Measurements from ENCODE around the gene MCF2L. TPM values are rescaled to one million over a fixed set of nuclear protein-coding genes. Genes with fewer than 3 reads are reported as not detected.

Gene MCF2L
- total and polyA plus RNA-seq, 9 of the 15 experiments (the other 6 are each of a cell fraction or from before 2014, with no cell fraction given), result 0.05 to 0.25 (median 0.18) TPM; not detected in 5

- Histone ChIP-seq H2AFZ (ENCODE audit: low read depth, low read length) (no peak overlapping the region), H3K27ac (ENCODE audit: extremely low read depth, low read depth, low read length) (no peak overlapping the region), H4K20me1 (replicated peaks; ENCODE audit: control insufficient read depth, insufficient read depth, low read length) (no peaks in the 10 kb centered on the region), H3K79me2 (ENCODE audit: control insufficient read depth, insufficient read depth, low read length) (no peaks in the 10 kb centered on the region), H3K9me1 (ENCODE audit: control insufficient read depth, insufficient read depth, low read length) (no peaks in the 10 kb centered on the region), H3K36me3 (ENCODE audit: control insufficient read depth, insufficient read depth, low read length) (no peaks in the 10 kb centered on the region), H3K4me3 (no peak overlapping the region), H3K4me1 (replicated peaks in 1 of 2; ENCODE audit: control insufficient read depth in 2 of 2, insufficient read depth in 2 of 2, low read length in 2 of 2) (peaks cover 0 to 5% of the 10 kb centered on the region in 2 experiments; a peak in 1 of 5 replicates), H3K27me3 (ENCODE audit: control insufficient read depth in 2 of 2, insufficient read depth in 2 of 2, low read length in 2 of 2) (peaks cover 25 to 73% of the 10 kb centered on the region in 2 experiments), H3K9me3 (replicated peaks; ENCODE audit: control insufficient read depth, insufficient read depth, low read depth, low read length) (no peaks in the 10 kb centered on the region), H3K4me2 (ENCODE audit: insufficient read depth, low read length) (no peak overlapping the region), H3K9ac (ENCODE audit: insufficient read depth in 1 of 2, low read depth in 2 of 2, low read length in 2 of 2) (no peak overlapping the region)
- under 1% methylated on average over 18 of the region's 21 CpGs for WGBS (ENCODE audit: insufficient coverage, low coverage, missing lambda C conversion rate)
- in situ Hi-C loops (cut with MboI), result no loop called here
- intact Hi-C loops (cut with micrococcal nuclease), result no loop called here
- CTCF ChIA-PET (ENCODE audit: low intra/inter-chr PET ratio), result no interaction called here
- no peak for TF ChIP-seq ILF3 (IDR thresholded peaks at IDR 0.05; ENCODE audit: borderline replicate concordance)
- TF ChIP-seq RAD21 (CRISPR knock-in tag; conservative IDR thresholded peaks at IDR 0.05 in 1 of 2, IDR thresholded peaks at IDR 0.05 in 1 of 2), result no peak
- no peak for TF ChIP-seq RNF2 (IDR thresholded peaks at IDR 0.05)
- TF ChIP-seq ZBED1 (IDR thresholded peaks at IDR 0.05), result no peak
- no peak for TF ChIP-seq CBX5 (IDR thresholded peaks at IDR 0.05; ENCODE audit: borderline replicate concordance, low read depth)
- TF ChIP-seq FOXK2 (conservative IDR thresholded peaks at IDR 0.05 in 1 of 2, IDR thresholded peaks at IDR 0.05 in 1 of 2; ENCODE audit: low read depth in 2 of 2), result no peak
- no peak for TF ChIP-seq FIP1L1 (IDR thresholded peaks at IDR 0.05; ENCODE audit: low read depth, low read length, poor library complexity, severe bottlenecking)
- no peak for TF ChIP-seq HMG20B (CRISPR knock-in tag; IDR thresholded peaks at IDR 0.05)
- POLR2A ChIA-PET, result no interaction called here
- BruUV-seq (replicated peaks), result no TSS peak
- no peak for ATAC-seq
- no peak for DNase-seq (ENCODE audit: extremely low read depth in 1 of 4, low spot score in 3 of 4)
- no peak for FAIRE-seq
Observed at GRCh38 chr13:112975401-112975939, 6.5 kb downstream of the MCF2L start.

All from K562 (cell line).